ENCODE results near the gene FAM9C.
"Not testable (repeated sequence)": the region's sequence is repeated elsewhere in the genome, so short reads cannot be mapped to it uniquely, and the experiment has no call there.

FAM9C gene

DNA sequence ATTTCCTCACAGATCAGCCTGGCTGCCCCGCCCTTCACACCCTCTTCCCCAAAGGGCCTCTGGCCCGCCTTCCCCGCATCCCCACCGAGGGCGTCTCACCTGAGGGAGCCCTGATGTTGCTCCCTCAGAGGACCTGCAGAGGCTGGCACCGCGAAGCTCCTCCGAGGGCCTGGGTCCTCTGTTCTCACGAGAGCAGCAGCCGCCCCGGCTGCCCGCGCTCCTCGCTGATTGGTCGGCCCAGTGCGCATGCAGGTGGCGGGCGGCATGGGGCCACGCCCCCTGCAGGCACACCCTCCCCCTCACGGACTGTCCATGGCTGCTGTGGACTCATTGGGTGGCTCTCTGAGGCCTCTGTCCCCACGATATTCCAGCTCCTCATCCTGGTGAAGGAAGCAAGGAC lies at the start of gene FAM9C:
TSS of gene FAM9C (minus strand) at position 180 of the 400 bp plus-strand sequence. CDS start 831 bp downstream, outside the sequence.
- no peak for DNase-seq

DNA sequence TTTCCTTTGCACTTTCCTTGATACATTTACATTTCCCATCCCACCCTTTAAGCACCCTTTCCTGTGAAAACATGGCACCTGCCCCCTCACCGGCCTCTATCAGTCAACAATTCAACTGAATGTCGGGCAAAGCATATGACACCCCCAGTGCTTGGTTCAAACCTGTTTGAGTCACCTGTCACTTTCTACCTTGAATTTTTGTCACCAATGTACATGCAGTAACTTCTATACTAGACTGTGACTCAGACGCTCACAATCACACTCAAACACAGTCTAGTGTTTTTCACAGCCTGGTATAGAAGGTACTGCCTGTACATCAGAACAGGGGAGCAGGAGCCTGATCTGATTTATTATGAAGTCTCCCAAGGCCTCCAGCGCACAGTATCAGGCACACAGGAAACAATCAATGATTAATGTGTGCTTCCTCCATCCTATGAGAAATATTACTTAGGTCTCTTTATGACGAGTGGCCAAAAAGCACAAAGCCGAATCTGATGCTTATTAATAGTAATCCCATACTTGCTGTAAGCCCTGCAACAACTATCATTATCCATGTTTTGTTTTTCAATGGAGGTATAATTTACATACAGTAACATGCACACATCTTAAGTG lies 49.2 kb upstream of the FAM9C start:
- DNase-seq = no peak

DNA sequence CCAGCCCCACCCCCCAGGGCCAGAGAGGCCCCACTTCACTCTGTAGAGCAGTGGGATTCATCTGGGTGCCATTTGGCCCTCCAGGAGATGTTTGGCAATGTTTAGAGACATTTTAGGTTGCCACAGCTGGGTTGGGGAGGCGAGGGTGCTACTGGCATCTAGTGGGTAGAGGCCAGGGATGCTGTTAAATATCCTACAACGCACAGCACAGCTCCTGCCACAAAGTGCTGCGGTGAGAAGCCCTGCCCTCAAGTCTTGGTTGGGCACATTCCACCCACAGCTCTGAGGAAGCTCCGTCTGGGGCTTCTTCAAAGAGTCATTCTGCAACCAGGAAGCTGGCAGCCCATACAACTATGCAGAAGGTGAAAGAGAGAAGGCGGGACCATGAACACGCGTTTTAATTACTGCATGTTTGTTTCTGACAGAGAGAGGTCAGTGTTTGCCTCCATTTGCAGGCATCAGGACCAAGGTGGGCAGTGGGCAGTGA lies 48.1 kb upstream of the FAM9C start:
- DNase-seq = no peak

DNA sequence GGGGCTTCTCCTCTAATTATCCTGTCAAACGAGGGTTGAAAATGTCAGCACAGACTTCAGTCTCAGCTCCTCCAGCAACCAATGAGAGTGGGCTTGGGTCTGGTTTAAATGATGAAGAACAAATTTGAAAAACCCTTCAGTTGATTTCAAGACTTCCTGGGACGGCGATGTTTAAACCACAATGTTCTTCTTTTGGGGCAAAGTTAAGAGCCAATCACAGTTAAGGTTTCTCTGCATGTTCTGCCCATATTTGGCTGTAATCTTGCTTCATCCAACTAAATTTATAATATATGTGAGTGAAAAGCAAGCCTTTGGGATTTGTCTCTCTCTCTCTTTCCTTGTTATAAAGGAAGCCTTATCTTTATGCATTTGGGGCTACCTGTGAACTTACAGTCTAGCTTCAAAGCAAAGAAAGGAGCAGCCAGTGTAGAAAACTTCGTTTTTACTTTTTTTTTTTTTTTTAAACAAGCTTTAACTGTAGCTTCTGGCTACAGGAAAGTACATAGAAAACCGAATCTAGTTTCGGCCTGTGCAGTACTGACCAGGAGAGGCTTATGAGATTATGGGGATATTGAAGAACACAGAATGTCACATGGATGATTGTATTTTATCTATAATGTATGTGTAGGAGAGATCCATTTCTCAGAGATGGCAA lies 46.8 kb upstream of the FAM9C start:
- DNase-seq = no peak

DNA sequence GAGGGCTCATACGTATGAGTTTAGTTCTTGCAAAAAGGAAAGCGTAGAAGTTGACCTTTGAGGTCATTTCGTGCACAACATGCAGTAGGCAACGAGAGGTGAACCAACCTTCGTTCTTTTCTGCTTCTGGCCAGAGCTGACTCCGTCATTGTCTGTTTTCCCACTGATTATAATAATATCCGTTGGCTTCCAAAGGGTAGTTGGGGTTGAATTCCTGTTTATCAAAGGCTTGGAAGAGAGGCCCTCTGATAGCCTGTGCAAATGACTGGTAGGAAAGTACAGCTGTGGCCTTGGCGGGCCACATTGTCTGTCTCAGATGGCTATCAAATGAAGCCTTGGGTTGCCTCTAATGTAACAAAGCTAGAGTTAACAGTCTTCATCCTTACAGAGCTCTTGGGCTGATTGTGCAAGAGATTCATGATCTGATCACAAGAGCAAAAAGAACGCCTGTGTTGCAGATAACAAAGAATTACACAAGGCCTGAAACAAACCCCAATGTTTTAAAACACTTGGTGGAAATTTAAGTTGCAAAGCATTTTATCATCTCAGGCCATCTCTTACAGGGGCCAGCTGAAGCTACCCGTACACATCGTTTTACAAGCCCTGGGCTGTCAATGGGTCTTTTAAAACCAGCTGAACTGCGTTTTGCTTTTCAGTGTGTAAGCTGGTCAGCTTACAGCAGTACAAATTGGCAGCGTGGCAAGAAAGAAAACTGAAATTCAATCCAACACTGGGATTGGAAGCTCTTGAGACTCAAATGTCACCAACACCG lies 46.1 kb upstream of the FAM9C start:
- DNase-seq = no peak

DNA sequence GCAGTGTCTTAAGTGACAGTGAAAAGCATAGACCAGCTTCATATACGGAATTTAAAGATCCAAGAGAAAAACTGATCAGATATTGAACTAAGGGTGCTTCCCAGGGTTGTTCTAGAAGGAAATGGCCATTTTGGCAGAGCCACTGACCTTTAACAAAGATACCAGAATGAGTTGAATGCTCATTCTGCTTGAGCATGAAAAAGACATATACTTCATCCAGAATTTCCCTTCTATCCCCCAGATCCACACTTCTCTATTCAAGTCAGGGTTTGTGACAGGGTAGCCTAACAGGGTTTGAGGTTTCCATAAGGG lies 45.6 kb upstream of the FAM9C start:
- DNase-seq = no peak

DNA sequence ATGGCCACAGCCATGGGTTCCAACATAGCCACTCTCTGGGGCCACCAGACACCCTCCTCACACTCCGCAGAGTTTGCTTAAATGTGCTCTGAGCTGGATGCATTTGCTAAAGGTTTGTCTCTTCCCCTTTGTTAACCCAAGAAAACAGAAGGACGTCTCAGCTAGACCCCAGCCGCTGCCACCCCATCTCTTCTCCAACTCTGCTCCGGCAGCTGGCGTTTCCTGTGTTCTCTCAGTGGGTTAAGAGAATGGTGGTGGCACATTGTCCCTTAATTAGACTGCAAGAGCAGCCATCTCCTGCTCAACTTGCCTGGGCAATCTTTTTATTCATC lies 43.7 kb upstream of the FAM9C start:
- DNase-seq = no peak

DNA sequence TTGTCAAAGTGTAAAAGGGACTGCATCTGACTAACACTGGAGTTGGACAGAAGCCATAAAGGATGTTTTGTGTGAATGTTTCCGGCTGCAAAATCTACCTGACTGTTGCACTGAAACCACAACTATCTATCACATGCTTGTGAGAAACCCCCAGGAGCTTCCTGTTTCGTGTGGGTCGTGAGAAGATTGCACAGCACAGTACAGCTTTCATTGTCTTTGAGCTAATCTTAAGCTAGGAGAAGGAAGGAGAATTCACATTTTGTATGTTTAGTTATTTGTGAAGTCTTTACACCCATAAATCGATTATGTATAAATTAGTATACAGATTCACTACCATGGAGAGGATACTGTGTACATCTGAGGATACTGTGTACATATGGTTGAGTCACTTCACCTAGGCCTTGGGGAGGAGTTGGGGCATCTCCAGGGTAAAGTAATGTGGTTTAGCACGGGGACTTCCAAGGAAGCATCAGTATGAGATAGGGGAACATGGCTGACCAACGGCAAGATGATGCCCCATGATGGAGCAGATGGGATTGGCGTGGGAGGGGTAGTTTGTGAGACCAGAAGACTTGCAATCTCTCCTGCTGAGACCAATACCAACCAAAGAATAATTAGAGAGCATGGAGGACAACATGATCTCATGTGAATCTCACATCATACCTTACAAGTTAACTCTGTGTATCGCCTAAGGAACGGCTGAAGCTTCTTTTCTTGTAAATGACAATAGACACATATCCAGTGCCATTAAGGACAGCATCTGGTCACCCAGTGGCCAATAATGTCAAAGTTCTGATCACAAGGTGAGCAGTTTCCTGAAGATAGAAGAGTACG lies 43.1 kb upstream of the FAM9C start:
- DNase-seq = no peak

DNA sequence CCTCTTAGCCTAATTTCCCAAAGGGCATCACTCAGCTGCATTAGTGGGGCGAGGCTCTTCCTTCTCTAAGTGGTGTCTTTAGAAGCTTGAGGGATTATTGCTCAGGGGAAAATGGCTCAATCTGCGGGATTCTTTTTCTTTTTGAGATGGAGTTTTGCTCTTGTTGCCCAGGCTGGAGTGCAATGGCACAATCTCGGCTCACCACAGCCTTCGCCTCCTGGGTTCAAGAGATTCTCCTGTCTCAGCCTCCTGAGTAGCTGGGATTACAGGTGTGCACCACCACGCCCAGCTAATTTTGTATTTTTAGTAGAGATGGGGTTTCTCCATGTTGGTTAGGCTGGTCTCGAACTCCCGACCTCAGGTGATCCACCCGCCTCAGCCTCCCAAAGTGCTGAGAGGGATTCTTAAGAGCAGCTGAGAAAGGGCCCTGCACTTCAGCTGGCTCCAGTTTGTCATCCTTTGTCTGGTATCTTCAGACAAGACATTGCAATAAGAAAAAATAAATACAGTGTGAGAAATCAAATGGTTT lies 42.4 kb upstream of the FAM9C start:
- not testable (repeated sequence) for DNase-seq

DNA sequence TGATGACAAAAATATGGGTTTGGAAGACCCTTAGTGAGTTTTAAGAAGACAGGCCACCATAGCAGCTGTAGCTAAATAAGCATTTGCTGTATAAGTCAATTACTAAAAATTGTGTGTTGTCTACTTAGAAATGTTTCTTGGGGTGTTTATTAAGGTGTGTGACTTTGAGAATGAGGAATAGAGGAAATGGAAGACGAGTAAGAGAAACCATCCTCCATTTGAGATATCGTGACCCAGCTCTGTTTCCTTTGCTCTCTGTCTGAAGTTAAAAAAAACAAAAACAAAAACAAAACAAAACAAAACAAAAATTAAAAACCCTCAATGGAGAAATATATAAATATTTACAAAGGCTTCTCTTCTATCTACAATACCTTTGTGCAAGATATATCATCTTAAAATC lies 41.7 kb upstream of the FAM9C start:
- no peak for DNase-seq

DNA sequence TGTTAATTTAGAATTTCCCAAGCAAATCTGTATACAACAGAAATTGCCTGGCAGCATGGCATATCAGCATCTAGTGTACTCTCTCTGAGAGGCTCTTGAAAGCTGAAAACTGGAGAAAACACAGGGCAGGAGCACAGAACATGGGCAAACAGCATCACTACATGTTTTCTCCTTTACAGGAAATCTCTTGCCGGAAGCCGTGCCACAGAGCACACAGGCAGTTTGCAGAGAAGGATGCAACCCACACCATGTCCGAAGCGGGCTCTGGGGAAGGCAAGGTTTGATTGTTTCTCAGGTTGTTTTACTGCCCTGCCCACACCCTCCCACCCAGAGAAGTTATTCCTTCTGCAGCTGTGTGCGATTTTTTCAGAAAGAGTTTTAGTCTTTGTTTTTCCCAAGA lies 41.1 kb upstream of the FAM9C start:
- no peak for DNase-seq

DNA sequence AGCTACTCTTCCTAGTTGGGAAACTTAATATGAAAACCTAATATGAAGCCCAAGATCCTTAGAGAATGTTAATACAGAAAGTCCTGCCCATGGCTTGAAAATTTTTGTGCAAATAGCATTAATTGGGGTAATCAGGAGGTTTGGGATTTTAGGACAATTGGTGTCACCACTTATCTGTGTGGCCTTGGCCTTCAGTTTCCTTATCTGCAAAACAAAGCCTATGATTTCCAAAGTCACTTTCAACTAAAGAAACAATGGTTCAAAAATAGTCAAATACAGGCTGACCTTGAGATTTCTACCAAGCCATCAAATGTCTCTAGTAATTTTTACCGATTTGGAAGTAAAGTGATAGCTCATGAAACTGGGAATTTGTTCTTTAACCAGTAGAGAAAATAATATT lies 40.2 kb upstream of the FAM9C start:
- DNase-seq = no peak

DNA sequence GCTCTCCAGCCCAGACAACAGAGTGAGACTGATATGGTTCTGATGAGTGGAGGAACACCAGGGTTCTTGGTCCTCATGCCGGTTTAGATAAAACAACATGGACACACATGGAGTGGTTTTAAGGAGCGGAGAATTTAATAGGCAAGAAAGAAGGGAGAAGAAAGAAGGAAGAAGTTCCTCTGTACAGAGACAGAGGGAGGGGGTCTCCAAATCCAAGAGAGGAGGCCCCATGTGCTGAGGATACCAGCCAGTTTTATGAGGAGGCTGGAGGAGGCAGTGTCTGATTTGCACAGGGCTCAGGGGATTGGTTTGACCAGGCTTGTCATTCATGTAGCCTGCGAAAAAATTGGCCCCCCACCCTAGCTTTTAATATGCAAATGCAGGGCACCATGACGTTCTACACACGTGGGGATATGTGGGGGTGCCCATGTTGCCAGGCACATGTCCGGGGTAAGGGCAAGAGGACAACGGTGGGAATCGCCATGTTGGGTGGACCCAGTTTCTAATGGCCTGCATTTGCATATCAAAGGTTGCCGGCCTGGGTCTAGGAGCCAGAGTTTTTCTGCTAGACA lies 39.4 kb upstream of the FAM9C start:
- DNase-seq = not testable (repeated sequence)

DNA sequence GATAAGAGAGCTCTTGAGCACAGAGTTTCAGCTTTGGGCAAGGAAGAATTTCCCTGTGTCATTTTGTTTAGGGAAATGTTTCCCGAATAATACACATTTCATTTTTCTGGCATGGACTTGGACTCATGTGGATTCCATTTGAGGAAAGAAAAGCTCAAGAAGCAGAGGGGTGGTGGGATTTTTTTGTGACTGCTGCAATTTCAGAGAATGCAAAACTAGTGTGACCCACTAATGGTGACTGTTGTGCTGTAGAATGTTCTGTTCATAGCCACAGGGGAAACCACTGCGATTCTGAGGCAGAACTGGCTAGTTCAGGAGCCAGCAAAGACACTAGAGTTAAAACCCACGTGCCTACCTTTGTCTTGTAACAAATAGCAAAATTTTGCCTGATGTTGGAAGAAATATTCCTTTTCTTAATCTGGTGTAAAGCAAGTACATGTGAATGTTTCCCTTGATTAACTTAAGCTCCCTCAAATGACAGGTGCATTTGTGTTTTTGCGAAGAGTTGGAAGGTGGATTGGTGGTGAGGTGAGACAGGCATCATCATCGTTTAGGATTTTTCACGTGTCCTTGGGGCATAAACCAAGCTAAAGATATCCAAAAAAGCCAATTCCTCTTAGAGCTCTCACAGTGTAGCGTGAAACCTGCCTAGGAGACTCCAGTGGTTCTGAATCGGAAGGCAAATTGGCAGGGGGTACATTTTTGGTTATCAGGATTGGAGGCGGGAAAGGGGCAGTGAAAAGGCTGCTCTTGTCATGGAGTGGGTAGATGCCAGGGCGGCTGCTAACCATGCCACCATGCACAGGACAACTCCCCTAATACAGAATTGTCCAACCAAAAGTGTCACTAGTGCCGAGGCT lies 38.0 kb upstream of the FAM9C start:
- no peak for DNase-seq

DNA sequence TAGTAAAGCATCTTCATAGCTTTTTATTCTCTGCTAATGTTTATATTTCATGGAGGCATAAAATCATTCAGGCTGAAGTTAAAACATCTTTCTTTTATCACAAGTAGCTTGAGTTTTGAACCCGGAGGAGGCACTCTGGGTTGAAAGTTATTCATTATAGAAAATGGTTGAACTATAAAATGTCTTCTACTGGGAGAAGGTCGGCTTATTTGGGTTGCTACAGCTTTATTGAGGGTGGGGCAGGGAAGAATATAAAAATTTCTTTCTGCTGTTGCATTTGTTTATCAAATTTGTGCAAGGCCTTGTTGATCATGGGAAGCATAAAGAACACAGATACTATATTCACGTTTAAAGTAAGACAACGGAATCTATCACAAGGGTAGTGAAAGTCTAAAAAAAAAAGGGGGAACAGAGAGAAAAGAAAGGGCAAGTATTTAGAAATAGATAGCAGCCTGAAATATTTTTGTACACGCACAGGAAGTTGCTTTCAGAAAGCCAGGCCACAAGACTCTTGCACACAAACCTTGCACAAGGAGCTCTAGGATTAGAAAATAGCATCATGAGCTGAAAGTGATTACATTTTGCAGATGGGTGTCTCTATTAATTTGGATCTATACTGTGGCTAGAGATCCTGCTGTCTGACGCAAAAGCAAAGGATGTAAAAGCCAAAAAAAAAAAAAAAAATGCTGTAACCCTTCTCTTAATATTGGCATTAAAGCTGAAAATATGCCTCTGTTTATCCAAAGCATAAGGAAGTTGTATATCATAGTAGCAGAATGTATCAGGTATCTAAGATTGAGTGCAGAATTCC lies 37.2 kb upstream of the FAM9C start:
- DNase-seq = no peak

DNA sequence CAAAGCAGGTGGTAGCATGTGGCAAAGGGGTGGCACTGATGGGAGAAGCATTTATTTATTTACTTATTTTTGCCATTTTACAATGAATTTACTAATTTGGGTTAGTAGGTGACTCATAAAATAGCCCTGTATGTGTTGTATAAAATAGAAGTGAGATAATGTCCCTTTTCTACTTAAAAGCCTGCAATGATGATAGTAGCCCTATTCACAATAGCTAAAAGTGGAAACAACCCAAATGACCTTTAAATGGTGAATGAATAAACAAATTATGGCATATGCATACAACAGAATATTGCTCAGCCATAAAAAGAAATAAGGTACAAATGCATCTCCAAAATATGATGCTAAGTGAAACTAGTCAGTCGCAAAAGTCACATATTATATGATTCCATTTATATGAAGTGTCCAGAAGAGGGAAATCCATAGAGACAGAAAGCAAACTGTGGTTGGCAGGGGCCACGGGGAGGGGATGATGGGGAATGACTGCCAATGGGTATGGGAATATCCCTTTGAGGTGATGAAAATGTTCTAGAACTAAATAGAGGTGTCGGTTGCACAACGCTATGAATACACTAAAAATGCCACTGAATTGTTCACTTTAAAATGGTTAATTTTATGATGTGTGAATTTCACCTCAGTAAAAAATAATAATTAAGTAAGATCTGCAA lies 35.8 kb upstream of the FAM9C start:
- no peak for DNase-seq

DNA sequence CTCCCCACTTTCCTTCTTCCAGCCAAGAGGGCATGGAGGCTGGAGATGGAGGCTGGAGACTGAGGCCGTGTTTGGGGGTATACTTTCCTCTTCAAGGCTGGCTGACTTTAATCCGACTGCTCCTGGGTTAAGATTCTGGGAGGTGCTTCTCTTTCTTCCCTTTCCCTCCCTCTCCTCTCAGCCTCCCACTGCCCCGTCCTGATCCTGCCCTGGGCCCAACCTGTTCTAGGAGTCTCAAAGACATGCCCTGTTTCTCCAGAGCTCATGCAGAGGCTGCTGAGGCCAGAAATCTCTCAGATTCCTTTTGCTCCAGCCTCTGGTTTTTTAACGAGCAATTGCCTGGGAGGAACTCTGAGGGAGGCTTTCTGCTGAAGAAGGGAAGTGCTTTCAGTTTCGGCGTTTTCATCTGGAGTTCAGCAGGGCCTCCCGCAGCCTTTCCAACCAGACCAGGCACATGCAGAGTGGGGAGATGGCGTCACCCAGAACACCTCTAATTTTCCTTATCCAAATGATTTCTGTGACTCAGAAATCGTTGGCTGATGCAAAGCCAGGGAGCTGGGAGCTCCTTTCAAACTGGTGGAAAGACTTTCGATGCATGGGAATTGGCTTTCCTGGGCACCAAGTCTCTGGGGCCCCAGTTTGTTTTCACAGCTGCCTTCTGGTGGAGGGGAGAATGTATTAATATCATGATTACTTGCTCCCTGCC lies 34.5 kb upstream of the FAM9C start:
- no peak for DNase-seq

DNA sequence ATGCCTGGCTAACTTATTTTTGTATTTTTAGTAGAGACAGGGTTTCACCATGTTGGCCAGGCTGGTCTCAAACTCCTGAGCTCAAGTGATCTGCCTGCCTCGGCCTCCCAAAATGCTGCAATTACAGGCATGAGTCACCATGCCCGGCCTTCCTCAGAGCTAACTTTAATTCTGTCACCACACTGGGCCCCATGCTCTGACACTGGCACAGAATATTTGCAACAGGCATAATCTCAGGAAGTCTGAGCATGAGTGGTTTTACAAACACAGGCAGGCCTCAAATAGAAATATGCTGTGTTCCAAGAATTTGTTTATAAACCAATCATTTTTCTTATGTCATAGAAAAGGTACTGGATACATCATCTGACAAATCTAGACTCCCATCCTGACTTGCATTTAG lies 32.7 kb upstream of the FAM9C start:
- DNase-seq = no peak

DNA sequence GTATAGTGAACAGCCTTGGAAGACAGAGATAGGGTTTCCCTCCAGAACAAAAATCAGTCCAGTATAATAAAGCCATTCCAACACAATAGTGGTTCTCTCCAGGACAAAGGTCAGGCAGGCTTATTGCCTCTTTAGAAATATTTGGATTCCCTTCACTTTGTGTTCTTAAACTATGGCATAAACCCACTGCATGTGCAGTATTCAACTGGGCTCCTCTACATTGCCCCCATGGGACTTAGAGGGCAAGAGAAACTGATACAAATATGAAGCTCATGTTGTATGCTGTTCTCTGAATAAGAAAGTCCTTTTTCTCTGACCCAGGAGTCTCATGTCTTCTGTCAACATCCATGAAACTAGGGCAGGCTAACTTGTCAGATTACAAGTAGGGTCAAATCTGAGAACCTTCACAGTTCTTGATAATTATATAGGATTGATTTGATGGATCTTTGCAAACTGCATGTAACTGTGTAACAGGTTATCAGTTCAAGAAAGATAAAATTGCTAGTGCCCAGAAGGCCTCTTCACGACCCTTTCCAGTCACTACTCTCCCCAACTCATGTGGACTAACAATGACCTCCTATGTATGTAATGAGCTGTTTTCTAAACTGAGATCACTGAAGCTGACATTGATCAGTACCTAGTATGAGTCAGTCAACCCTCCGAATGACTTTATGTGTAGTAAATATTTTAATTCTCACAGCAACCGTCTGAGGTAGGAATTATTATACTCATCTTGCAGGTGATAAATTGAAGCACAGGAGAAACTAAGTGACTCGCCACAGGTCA lies 31.9 kb upstream of the FAM9C start:
- DNase-seq = no peak

Measured in NCI-H2171 (cell line).